OCI-LY7 (cell line): ENCODE results near the gene AGBL3.

Experiments
- CTCF ChIP-seq: fragments of 200-600 bp; sonication (generic); conservative IDR thresholded peaks from 2 replicates; pipeline ENCODE4 v1.5.1; 2014; ENCODE audit warnings: mild to moderate bottlenecking, antibody characterized with exemption, low read length, moderate library complexity, mixed read lengths
- EZH2phosphoT487 ChIP-seq: fragments of 200-600 bp; sonication (generic); IDR thresholded peaks from 2 replicates; pipeline ENCODE4 v1.6.1; 2018; ENCODE audit warnings: low read depth, borderline replicate concordance, mild to moderate bottlenecking, mixed run types, antibody characterized with exemption, low read length, moderate library complexity, mixed read lengths

- TF ChIP-seq CTCF (no peak), EZH2phosphoT487 (no peak)
These were observed 29.3 kb upstream of the AGBL3 start for GRCh38 chr7:134957005-134957404.
